Right atrium auricular region (tissue), 2 donors: ENCODE results near the gene GJA10. TPM values are rescaled to one million over a fixed set of nuclear protein-coding genes. Genes with fewer than 3 reads are reported as not detected.

Experiments
- DNase-seq: peaks from one replicate; pipeline ENCODE4 v3.0.0-alpha.2; 2019; ENCODE audit warnings: low spot score
- H3K27ac ChIP-seq, 2 donors: fragments of 200-600 bp; sonication (generic); 1 replicate in 1 of 2; 2 replicates in 1 of 2; pipeline ENCODE4 v1.5.1; 2016 to 2019
- H3K27me3 ChIP-seq, 2 donors: fragments of 200-600 bp; sonication (generic); one replicate each; pipeline versions ENCODE4 v1.5.1 to v1.6.0; 2017 to 2019
- H3K36me3 ChIP-seq: fragments of 200-600 bp; sonication (generic); one replicate; pipeline ENCODE4 v1.5.1; 2016
- H3K4me1 ChIP-seq, 2 donors: fragments of 200-600 bp; sonication (generic); one replicate each; pipeline versions ENCODE4 v1.5.1 to v1.6.0; 2017 to 2019
- H3K4me3 ChIP-seq, 2 donors: fragments of 200-600 bp; sonication (generic); 1 replicate in 1 of 2; 2 replicates in 1 of 2; pipeline ENCODE4 v1.5.1; 2017 to 2019; ENCODE audit warnings: mild to moderate bottlenecking in 1 of 2, moderate library complexity in 1 of 2
- H3K9me3 ChIP-seq, 2 donors: fragments of 200-600 bp; sonication (generic); one replicate each; pipeline ENCODE4 v1.5.1; 2019
- CTCF ChIP-seq, 2 donors: fragments of 200-600 bp; sonication (generic); IDR thresholded peaks; one replicate each; pipeline ENCODE4 v1.5.1; 2019; ENCODE audit warnings: antibody characterized with exemption in 2 of 2
- total RNA-seq, 2 donors: library from RNA; depleted of rRNA; stranded (reverse); fragments of >200 nt; gene quantifications; one replicate each; pipeline ENCODE4 v1.1.0, GENCODE V29; 2016

The GJA10 gene
- total RNA-seq, 2 donors from 2014 or later, result not detected

- Histone ChIP-seq H3K4me1 (no peaks in the 10 kb centered on the region), H3K9me3 (no peaks in the 10 kb centered on the region), H3K4me3 (no peak overlapping the region), H3K27ac (no peak overlapping the region), H3K27me3 (no peaks in the 10 kb centered on the region), H3K36me3 (no peaks in the 10 kb centered on the region)
- peak; percentile 47 to 73 for TF ChIP-seq CTCF (IDR thresholded peaks at IDR 0.05)
- peak; percentile 79 for DNase-seq
Measured at GRCh38 chr6:89940225-89941027, 46.2 kb downstream of the GJA10 start.

- H3K4me3 ChIP-seq, result no peak overlapping the region
- H3K27ac ChIP-seq, result no peak overlapping the region
- H3K9me3 ChIP-seq, result no peaks in the 10 kb centered on the region
- H3K4me1 ChIP-seq, result no peaks in the 10 kb centered on the region
- peak; percentile 66 for DNase-seq
- no peak for TF ChIP-seq CTCF (IDR thresholded peaks at IDR 0.05)
- no peaks in the 10 kb centered on the region for H3K27me3 ChIP-seq
- no peaks in the 10 kb centered on the region for H3K36me3 ChIP-seq
Measured at GRCh38 chr6:89941031-89941762, 46.9 kb downstream of the GJA10 start.

GRCh38 chr6:89941763-89942497 is 47.7 kb downstream of the GJA10 start:
- Histone ChIP-seq H3K4me3 (no peak overlapping the region), H3K36me3 (no peaks in the 10 kb centered on the region), H3K4me1 (no peaks in the 10 kb centered on the region), H3K27ac (no peak overlapping the region), H3K9me3 (no peaks in the 10 kb centered on the region), H3K27me3 (no peaks in the 10 kb centered on the region)
- TF ChIP-seq CTCF (IDR thresholded peaks at IDR 0.05), result no peak
- no peak for DNase-seq

GRCh38 chr6:89942601-89943000 is 48.3 kb downstream of the GJA10 start:
- no peaks in the 10 kb centered on the region for H3K9me3 ChIP-seq
- H3K4me1 ChIP-seq, result no peaks in the 10 kb centered on the region
- H3K4me3 ChIP-seq, result no peak overlapping the region
- H3K27ac ChIP-seq, result no peak overlapping the region
- no peak for DNase-seq
- TF ChIP-seq CTCF (IDR thresholded peaks at IDR 0.05), result no peak
- no peaks in the 10 kb centered on the region for H3K27me3 ChIP-seq
- no peaks in the 10 kb centered on the region for H3K36me3 ChIP-seq

GRCh38 chr6:89944181-89944755 is 50.0 kb downstream of the GJA10 start:
- no peak overlapping the region for H3K27ac ChIP-seq
- no peaks in the 10 kb centered on the region for H3K4me1 ChIP-seq
- no peak for DNase-seq
- TF ChIP-seq CTCF (IDR thresholded peaks at IDR 0.05), result no peak
- no peaks in the 10 kb centered on the region for H3K27me3 ChIP-seq
- H3K9me3 ChIP-seq, result no peaks in the 10 kb centered on the region
- H3K36me3 ChIP-seq, result no peaks in the 10 kb centered on the region
- H3K4me3 ChIP-seq, result no peak overlapping the region
